Lower leg skin (tissue), 4 donors: Measurements from ENCODE around the gene SRMS. TPM values are rescaled to one million over a fixed set of nuclear protein-coding genes. Genes with fewer than 3 reads are reported as not detected.

Source experiments
- DNase-seq, 2 donors: peaks; one replicate each; pipeline ENCODE4 v3.0.0-alpha.2; 2019; ENCODE audit warnings: low spot score in 2 of 2
- H3K4me3 ChIP-seq: fragments of 200-600 bp; sonication (generic); 2 replicates; pipeline ENCODE4 v1.5.1; 2017; ENCODE audit warnings: mild to moderate bottlenecking, low read depth; ENCODE audit not compliant: poor library complexity, severe bottlenecking
- CTCF ChIP-seq, 3 donors: fragments of 450-650 bp; IDR thresholded peaks; one replicate each; pipeline ENCODE4 v1.5.1; 2016; ENCODE audit warnings: antibody characterized with exemption in 3 of 3, mild to moderate bottlenecking in 3 of 3, moderate library complexity in 2 of 3
- POLR2A ChIP-seq, 2 donors: fragments of 450-650 bp; IDR thresholded peaks; one replicate each; pipeline ENCODE4 v1.6.1; 2016 to 2017; ENCODE audit warnings: antibody characterized with exemption in 2 of 2, mild to moderate bottlenecking in 1 of 2, moderate library complexity in 1 of 2
- WGBS, 2 donors: methylation state at CpG; one replicate each; pipeline ENCODE4 v1.1.5; 2018; 5-methylcytosine and 5-hydroxymethylcytosine counted together
- intact Hi-C: fragments of 100-400 bp; cut with DNase I; formaldehyde crosslinking; loops from one replicate; pipeline ENCODE4 v1.15.0; 2023; ENCODE audit warnings: low total_unique reads
- total RNA-seq, 4 donors: library from RNA; depleted of rRNA; stranded (reverse); fragments of >200 nt; gene quantifications; one replicate each; pipeline ENCODE4 v1.1.0, GENCODE V29; 2016

The SRMS gene
- total RNA-seq, 4 donors from 2014 or later, result 0.16 to 0.59 (median 0.37) TPM; not detected in 1

GRCh38 chr20:63591786-63592355, 44.3 kb upstream of the SRMS start:
- intact Hi-C loops, result no loop called here
- no peak for TF ChIP-seq POLR2A (IDR thresholded peaks at IDR 0.05)
- TF ChIP-seq CTCF (IDR thresholded peaks at IDR 0.05), result no peak
- 94 to 95% methylated on average over 28 of the region's 28 CpGs for WGBS, 2 donors
- no peak overlapping the region for H3K4me3 ChIP-seq
- DNase-seq, result no peak

GRCh38 chr20:63591147-63591533, 43.6 kb upstream of the SRMS start:
- WGBS, 2 donors, result 93 to 96% methylated on average over 4 of the region's 4 CpGs
- no peak for TF ChIP-seq CTCF (IDR thresholded peaks at IDR 0.05)
- TF ChIP-seq POLR2A (IDR thresholded peaks at IDR 0.05), result no peak
- intact Hi-C loops, result no loop called here
- H3K4me3 ChIP-seq, result no peak overlapping the region
- no peak for DNase-seq

- H3K4me3 ChIP-seq, result no peak overlapping the region
- intact Hi-C loops, result no loop called here
- no peak for DNase-seq
- no peak for TF ChIP-seq POLR2A (IDR thresholded peaks at IDR 0.05)
- no peak for TF ChIP-seq CTCF (IDR thresholded peaks at IDR 0.05)
- WGBS, 2 donors, result 91% methylated on average over 47 to 52 of the region's 52 CpGs
These were observed 42.9 kb upstream of the SRMS start for GRCh38 chr20:63590218-63591146.

GRCh38 chr20:63589261-63590217, 42.0 kb upstream of the SRMS start:
- DNase-seq, result no peak
- no peak overlapping the region for H3K4me3 ChIP-seq
- 79 to 85% methylated on average over 37 to 38 of the region's 38 CpGs for WGBS, 2 donors
- TF ChIP-seq CTCF (IDR thresholded peaks at IDR 0.05) (no peak), POLR2A (IDR thresholded peaks at IDR 0.05) (no peak)
- intact Hi-C loops, result no loop called here

- intact Hi-C loops, result no loop called here
- no peak for DNase-seq
- no peak for TF ChIP-seq CTCF (IDR thresholded peaks at IDR 0.05)
- no peak for TF ChIP-seq POLR2A (IDR thresholded peaks at IDR 0.05)
- 86 to 93% methylated on average over 9 of the region's 11 CpGs for WGBS, 2 donors
- H3K4me3 ChIP-seq, result no peak overlapping the region
These were observed 41.1 kb upstream of the SRMS start for GRCh38 chr20:63588641-63589041.
